ENCODE results near the gene MYO3B.
"Not testable (repeated sequence)": the region's sequence is repeated elsewhere in the genome, so short reads cannot be mapped to it uniquely, and the experiment has no call there.

The MYO3B gene

DNA sequence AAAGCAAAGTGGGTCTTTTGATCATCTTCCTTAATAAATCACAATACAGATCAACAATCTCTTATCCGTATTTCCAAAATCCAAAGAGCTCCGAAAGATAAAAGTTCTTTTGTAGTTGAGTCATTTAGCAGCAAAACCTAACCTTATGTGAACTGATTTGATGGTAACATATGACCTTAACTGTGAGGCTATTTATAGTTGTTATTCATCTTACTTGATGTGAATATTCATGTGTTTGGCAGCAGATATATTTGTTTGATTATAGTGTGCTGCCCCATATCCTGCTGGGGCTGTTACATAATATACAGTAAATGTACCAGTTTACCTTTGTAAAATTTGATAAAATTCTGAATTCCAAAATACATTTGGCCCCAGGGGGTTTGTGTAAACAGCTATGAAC, 158.5 kb downstream of the MYO3B start:
- Histone ChIP-seq H3K4me1 (ENCODE audit: control insufficient read depth, insufficient read depth, low read length) (no peaks in the 10 kb centered on the region), H3K9ac (ENCODE audit: low read length) (no peak overlapping the region), H3K9me3 (ENCODE audit: control insufficient read depth, low read length) (no peaks in the 10 kb centered on the region), H3K4me3 (ENCODE audit: low read length) (no peak overlapping the region), H3K27me3 (replicated peaks; ENCODE audit: control insufficient read depth, insufficient read depth, low read length) (no peaks in the 10 kb centered on the region), H3K36me3 (ENCODE audit: control insufficient read depth, insufficient read depth, low read length, severe bottlenecking) (no peaks in the 10 kb centered on the region)
- no peak for DNase-seq (ENCODE audit: low read depth)

DNA sequence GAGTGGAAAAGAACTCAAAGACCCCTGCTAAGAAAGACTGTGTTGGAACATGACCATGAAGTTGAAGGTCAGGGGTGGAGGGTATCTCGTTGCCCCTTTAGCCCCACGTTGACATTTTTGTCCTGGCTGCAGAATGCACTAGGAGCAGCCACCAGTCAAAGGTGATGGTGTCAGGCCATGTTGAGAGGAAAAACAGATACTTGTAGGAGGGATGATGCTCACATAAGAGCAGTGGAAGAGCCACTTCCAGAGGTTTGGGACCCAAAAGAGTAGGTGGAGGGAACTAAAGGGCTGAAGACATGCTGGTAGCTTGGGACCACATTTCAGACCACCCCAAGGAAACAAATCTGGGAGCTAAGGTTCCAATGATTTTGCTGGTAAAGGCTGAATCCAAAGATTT, 159.0 kb downstream of the MYO3B start:
- Histone ChIP-seq H3K9me3 (ENCODE audit: control insufficient read depth, low read length) (no peaks in the 10 kb centered on the region), H3K4me3 (ENCODE audit: low read length) (no peak overlapping the region), H3K36me3 (ENCODE audit: control insufficient read depth, insufficient read depth, low read length, severe bottlenecking) (no peaks in the 10 kb centered on the region), H3K27me3 (replicated peaks; ENCODE audit: control insufficient read depth, insufficient read depth, low read length) (no peaks in the 10 kb centered on the region), H3K9ac (ENCODE audit: low read length) (no peak overlapping the region), H3K4me1 (ENCODE audit: control insufficient read depth, insufficient read depth, low read length) (no peaks in the 10 kb centered on the region)
- DNase-seq (ENCODE audit: low read depth) = no peak

- no peak for DNase-seq (ENCODE audit: low read depth)
- H3K4me1 ChIP-seq (ENCODE audit: control insufficient read depth, insufficient read depth, low read length) = no peaks in the 10 kb centered on the region
- no peaks in the 10 kb centered on the region for H3K36me3 ChIP-seq (ENCODE audit: control insufficient read depth, insufficient read depth, low read length, severe bottlenecking)
- H3K4me3 ChIP-seq (ENCODE audit: low read length) = no peak overlapping the region
- H3K27me3 ChIP-seq (replicated peaks; ENCODE audit: control insufficient read depth, insufficient read depth, low read length) = no peaks in the 10 kb centered on the region
- no peak overlapping the region for H3K9ac ChIP-seq (ENCODE audit: low read length)
- H3K9me3 ChIP-seq (ENCODE audit: control insufficient read depth, low read length) = no peaks in the 10 kb centered on the region
Observed at GRCh38 chr2:170339322-170339721, 161.4 kb downstream of the MYO3B start.

GRCh38 chr2:170339750-170340692, 162.1 kb downstream of the MYO3B start:
- H3K27me3 ChIP-seq (replicated peaks; ENCODE audit: control insufficient read depth, insufficient read depth, low read length) = no peaks in the 10 kb centered on the region
- H3K9me3 ChIP-seq (ENCODE audit: control insufficient read depth, low read length) = no peaks in the 10 kb centered on the region
- no peak for DNase-seq (ENCODE audit: low read depth)
- no peaks in the 10 kb centered on the region for H3K36me3 ChIP-seq (ENCODE audit: control insufficient read depth, insufficient read depth, low read length, severe bottlenecking)
- no peak overlapping the region for H3K9ac ChIP-seq (ENCODE audit: low read length)
- no peaks in the 10 kb centered on the region for H3K4me1 ChIP-seq (ENCODE audit: control insufficient read depth, insufficient read depth, low read length)
- no peak overlapping the region for H3K4me3 ChIP-seq (ENCODE audit: low read length)

DNA sequence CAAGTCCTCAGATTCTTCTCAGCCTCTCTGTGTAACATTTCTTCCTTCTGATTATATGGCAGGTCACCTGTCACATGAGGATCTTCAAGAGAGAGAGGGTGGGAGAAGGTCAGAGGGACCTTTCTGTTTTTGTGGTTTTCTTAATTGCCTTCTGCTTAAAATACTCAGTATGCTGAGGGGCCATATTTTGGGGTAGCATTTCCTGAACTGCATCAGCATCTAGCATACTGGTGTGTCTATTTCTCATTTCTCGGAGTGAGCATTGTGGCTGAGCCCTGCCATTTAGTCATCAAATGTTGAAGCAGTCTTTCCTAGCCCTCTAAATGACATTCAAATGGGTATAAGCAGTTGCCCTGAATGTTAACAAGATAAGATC, 162.7 kb downstream of the MYO3B start:
- no peak for DNase-seq (ENCODE audit: low read depth)
- H3K27me3 ChIP-seq (replicated peaks; ENCODE audit: control insufficient read depth, insufficient read depth, low read length) = no peaks in the 10 kb centered on the region
- no peaks in the 10 kb centered on the region for H3K9me3 ChIP-seq (ENCODE audit: control insufficient read depth, low read length)
- H3K4me1 ChIP-seq (ENCODE audit: control insufficient read depth, insufficient read depth, low read length) = no peaks in the 10 kb centered on the region
- no peaks in the 10 kb centered on the region for H3K36me3 ChIP-seq (ENCODE audit: control insufficient read depth, insufficient read depth, low read length, severe bottlenecking)
- H3K4me3 ChIP-seq (ENCODE audit: low read length) = no peak overlapping the region
- no peak overlapping the region for H3K9ac ChIP-seq (ENCODE audit: low read length)

- DNase-seq (ENCODE audit: low read depth) = no peak
- Histone ChIP-seq H3K4me3 (ENCODE audit: low read length) (no peak overlapping the region), H3K36me3 (ENCODE audit: control insufficient read depth, insufficient read depth, low read length, severe bottlenecking) (no peaks in the 10 kb centered on the region)
Observed at GRCh38 chr2:170341684-170342623, 164.0 kb downstream of the MYO3B start.

GRCh38 chr2:170344663-170345346, 166.9 kb downstream of the MYO3B start:
- peaks cover 9% of the 10 kb centered on the region for H3K4me1 ChIP-seq (ENCODE audit: control insufficient read depth, insufficient read depth, low read length)
- DNase-seq (ENCODE audit: low read depth) = no peak
- H3K36me3 ChIP-seq (ENCODE audit: control insufficient read depth, insufficient read depth, low read length, severe bottlenecking) = no peaks in the 10 kb centered on the region
- H3K9me3 ChIP-seq (ENCODE audit: control insufficient read depth, low read length) = no peaks in the 10 kb centered on the region
- H3K27me3 ChIP-seq (replicated peaks; ENCODE audit: control insufficient read depth, insufficient read depth, low read length) = no peaks in the 10 kb centered on the region
- no peak overlapping the region for H3K4me3 ChIP-seq (ENCODE audit: low read length)
- no peak overlapping the region for H3K9ac ChIP-seq (ENCODE audit: low read length)

More at GRCh38 chr2:170341684-170342623, 164.0 kb downstream of the MYO3B start:
- Histone ChIP-seq H3K9me3 (ENCODE audit: control insufficient read depth, low read length) (no peaks in the 10 kb centered on the region), H3K4me1 (ENCODE audit: control insufficient read depth, insufficient read depth, low read length) (no peaks in the 10 kb centered on the region), H3K27me3 (replicated peaks; ENCODE audit: control insufficient read depth, insufficient read depth, low read length) (no peaks in the 10 kb centered on the region), H3K9ac (ENCODE audit: low read length) (no peak overlapping the region)

GRCh38 chr2:170345607-170346006, 167.7 kb downstream of the MYO3B start:
- Histone ChIP-seq H3K9me3 (ENCODE audit: control insufficient read depth, low read length) (no peaks in the 10 kb centered on the region), H3K36me3 (ENCODE audit: control insufficient read depth, insufficient read depth, low read length, severe bottlenecking) (no peaks in the 10 kb centered on the region)
- no peak for DNase-seq (ENCODE audit: low read depth)

DNA sequence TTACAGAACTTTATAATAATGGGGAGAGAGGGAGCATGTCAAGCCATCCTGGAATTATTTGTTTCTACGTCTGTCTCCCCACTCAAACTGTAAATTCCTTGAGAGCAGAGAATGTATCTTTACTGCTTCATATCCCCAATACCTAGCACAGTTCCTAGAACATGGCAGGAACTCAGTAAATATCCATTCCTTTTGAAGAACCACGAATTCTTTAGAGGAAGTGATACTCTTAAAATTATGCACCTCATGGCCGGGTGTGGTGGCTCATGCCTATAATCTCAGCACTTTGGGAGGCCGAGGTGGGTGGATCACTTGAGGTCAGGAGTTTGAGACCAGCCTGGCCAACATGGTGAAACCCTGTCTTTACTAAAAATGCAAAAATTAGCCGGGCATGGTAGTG, 171.3 kb downstream of the MYO3B start:
- DNase-seq (ENCODE audit: low read depth); H3K4me3 ChIP-seq (ENCODE audit: low read length); H3K9ac ChIP-seq (ENCODE audit: low read length); H3K36me3 ChIP-seq (ENCODE audit: control insufficient read depth, insufficient read depth, low read length, severe bottlenecking); H3K9me3 ChIP-seq (ENCODE audit: control insufficient read depth, low read length); H3K27me3 ChIP-seq (replicated peaks; ENCODE audit: control insufficient read depth, insufficient read depth, low read length); H3K4me1 ChIP-seq (ENCODE audit: control insufficient read depth, insufficient read depth, low read length): not testable (repeated sequence)

More at GRCh38 chr2:170345607-170346006, 167.7 kb downstream of the MYO3B start:
- Histone ChIP-seq H3K27me3 (replicated peaks; ENCODE audit: control insufficient read depth, insufficient read depth, low read length) (no peaks in the 10 kb centered on the region), H3K4me1 (ENCODE audit: control insufficient read depth, insufficient read depth, low read length) (peaks cover 9% of the 10 kb centered on the region), H3K4me3 (ENCODE audit: low read length) (no peak overlapping the region), H3K9ac (ENCODE audit: low read length) (no peak overlapping the region)

- Histone ChIP-seq H3K27me3 (replicated peaks; ENCODE audit: control insufficient read depth, insufficient read depth, low read length) (peaks cover 9% of the 10 kb centered on the region), H3K4me3 (ENCODE audit: low read length) (no peak overlapping the region), H3K9ac (ENCODE audit: low read length) (no peak overlapping the region), H3K9me3 (ENCODE audit: control insufficient read depth, low read length) (no peaks in the 10 kb centered on the region), H3K36me3 (ENCODE audit: control insufficient read depth, insufficient read depth, low read length, severe bottlenecking) (no peaks in the 10 kb centered on the region), H3K4me1 (ENCODE audit: control insufficient read depth, insufficient read depth, low read length) (peaks cover 9% of the 10 kb centered on the region)
- no peak for DNase-seq (ENCODE audit: low read depth)
Observed at GRCh38 chr2:170350929-170351826, 173.2 kb downstream of the MYO3B start.

Data from adipocyte (in vitro differentiated cells).